GM18526 (cell line): Measurements from ENCODE around the gene KIF3A.

Experiments
- POLR2A ChIP-seq: IDR thresholded peaks from 3 replicates; pipeline ENCODE4 v1.6.1; 2011; ENCODE audit not compliant: insufficient read length; ENCODE audit errors: extremely low read depth

KIF3A gene

DNA sequence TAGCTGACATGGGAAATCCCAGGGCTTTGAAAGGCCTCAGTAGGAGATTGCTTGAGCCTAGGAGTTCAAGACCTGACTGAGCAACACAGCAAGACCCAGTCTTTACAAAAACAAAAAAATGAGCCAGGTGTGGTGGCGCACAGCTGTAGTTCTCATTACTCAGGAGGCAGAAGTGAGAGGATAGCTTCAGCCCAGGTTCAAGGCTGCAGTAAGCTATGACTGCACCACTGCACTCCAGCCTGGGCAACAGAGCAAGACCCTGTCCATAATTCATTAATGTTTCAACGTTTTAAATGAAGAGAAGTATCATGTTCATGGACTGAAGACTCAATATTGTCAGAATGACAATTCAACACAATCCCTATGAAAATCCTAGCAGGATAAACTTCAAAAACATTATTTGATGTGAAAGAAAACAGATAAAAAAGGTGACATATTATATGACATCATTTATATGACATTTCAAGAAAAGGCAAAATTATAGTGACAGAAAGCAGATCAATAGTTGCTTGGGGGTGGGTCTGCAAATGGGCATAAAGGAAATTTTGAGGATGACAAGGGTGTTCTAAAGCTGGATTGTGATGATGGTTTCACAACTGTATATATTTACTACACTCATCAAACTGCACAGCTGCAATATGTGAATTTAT is 3.7 kb downstream of the KIF3A start:
- TF ChIP-seq POLR2A, result no peak

DNA sequence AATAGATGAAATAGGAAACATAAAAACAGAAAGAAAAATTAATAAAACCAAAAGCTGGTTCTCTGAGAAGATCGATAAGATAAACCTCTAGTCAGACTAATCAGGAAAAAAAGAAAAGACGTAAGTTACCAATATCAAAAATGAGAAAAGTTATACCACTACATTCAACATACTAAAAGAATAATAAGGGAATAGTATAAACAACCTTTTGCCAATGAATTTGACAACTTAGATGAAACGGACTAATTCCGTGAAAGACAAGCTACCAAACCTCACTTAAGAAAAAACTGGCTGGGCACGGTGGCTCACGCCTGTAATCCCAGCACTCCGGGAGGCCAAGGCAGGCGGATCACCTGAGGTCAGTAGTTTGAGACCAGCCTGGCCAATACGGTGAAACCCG is 7.5 kb downstream of the KIF3A start:
- TF ChIP-seq POLR2A, result no peak

DNA sequence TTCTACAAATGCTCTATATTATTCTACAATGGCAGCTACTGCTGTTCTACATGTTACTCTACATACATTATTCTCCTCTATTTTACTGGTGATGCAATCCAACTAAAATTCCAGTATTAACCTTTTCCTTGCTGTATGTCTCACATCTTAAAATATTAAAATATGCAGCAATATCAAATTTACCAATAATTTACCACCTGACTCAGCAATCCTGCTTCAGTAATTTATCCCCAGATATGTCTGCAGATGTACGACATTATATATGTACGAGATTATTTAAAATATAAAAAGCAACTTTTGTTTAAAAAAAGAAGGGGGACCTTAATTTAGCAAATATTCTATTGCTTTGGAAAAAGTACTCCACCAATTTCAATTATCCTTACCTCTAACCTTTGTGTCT is 11.6 kb downstream of the KIF3A start:
- no peak for TF ChIP-seq POLR2A

DNA sequence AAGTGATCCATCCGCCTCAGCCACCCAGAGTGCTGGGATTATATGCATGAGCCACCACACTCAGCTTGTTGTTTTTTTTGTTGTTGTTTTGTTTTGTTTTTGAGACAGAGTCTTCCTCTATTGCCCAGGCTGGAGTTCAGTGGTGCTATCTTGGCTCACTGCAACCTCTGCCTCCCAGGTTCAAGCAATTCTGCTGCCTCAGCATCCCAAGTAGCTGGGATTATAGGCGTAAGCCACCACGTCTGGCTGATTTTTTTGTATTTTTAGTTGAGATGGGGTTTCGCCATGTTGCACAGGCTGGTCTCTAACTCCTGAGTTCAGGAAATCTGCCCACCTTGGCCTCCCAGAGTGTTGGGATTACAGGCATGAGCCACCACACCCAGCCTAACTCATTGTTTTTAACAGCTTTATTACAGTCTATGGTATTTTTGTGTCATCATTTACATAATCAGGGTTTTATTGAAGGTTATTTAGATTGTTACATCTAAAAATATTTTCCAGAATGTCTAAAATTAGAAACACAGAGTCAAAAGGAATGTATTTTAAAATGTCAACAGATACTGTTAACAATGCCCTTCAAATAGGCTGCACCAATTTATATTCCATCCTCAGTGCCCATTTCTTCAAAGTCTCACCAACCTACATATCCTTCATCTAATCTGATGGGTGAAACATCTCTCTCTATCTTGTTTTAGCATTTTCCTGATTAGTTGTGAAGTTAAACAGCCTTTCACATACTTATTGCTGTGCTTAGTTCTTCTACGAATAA is 18.6 kb downstream of the KIF3A start:
- TF ChIP-seq POLR2A, result no peak

DNA sequence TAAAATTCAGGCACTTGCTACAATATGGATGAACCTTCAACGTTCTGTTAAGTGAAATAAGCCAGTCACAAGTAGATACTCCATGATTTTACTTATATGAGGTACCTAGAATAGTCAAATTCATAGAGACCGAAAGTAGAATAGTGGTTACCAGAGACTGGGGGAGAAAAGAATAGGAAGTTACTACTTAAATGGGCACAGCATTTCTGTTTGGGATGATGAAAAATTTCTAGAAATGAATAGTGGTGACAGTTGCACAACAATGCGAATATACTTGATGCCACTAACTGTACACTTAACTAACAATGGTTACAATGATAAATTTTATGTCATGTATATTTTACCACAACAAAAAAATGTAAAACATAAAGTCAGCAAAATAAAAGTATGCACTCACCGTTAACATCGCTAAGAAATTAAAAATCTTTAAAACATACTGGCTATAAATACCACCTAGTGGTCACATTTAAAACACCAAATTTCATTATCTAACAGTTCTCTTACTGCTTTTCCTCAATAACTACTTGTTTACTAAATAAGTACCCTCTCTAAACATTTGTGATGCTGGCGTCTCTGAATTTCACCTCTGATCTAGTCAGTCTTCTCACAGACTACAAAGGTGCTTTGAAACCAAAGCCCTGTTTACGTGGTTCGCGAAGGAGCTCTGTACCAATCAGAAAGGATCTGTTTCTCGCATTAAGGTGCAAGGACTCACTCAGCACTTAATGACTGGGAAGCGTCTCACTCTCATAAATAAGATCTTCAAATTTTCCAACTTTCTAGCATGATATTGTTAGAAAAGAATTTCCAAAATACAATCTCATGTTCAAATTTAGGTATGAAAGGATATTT is 22.7 kb downstream of the KIF3A start:
- TF ChIP-seq POLR2A, result no peak

DNA sequence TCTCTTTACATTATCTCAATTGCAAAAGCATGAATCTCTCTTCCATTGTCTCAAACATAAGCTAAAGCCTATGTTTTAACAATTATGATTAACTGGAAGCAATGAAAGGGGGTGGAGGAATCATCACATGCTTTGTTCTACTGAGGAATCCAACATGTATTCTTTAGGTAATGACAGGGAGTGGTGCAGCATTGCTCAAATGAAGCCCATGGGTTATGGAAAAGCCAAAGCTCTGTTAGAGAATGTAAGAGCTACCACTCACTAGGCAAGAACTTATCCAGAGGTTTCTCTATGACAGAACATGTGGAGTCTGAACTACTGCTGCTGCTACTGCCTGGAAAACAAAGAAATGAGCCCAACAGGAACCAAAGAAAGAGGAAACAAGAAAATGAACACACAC is 28.7 kb downstream of the KIF3A start:
- no peak for TF ChIP-seq POLR2A

DNA sequence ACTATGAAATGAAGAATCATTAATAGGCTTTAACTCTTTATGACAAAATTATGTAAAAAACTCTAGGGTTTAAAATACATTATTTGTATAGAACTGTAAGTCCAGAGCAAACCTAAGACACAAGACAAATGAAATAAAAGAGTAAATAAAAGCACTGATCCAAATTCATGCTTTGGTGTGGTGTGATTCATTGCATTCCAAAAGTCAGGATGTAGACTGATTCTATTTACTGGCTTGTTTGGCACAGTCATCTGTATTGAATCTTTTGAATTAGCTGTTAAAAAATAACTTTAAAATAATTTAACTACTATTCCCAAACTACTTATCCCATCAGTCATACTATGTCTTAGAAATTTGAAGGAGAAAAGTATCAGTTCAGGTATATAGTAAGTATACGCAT is 32.5 kb downstream of the KIF3A start:
- TF ChIP-seq POLR2A, result no peak

DNA sequence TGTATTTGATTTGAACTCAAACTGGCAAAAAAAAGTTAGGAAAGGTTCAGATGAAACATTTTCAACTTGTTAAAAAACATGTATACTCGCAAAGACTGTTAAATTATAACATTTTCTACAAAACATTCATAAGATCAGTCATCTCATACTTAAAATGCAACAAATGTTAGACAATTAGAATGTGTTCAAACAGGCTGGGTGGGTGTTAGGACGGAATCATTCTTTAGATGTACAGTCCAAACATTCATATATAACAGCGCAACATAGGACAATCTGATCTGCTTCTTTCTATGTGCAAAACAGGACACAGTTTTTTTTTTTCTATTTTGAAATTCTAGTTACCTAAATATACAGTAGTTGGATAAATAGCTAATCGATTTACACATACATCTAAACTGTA is 41.4 kb downstream of the KIF3A start:
- TF ChIP-seq POLR2A, result no peak

DNA sequence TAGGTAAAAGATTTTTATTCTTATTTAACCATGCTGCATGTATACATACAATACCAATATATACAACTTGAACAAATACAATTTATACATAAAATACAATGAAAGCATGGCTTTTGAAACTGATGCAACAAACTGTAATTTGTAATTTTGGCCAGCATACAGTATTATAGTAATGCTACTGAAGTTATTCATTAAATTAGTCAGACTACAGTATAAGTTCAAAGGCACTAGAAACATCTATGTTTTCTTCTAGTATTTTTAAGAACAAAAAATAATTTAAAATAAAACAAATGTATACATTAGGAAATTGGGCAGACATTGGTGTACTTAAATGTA is 44.7 kb downstream of the KIF3A start:
- no peak for TF ChIP-seq POLR2A

DNA sequence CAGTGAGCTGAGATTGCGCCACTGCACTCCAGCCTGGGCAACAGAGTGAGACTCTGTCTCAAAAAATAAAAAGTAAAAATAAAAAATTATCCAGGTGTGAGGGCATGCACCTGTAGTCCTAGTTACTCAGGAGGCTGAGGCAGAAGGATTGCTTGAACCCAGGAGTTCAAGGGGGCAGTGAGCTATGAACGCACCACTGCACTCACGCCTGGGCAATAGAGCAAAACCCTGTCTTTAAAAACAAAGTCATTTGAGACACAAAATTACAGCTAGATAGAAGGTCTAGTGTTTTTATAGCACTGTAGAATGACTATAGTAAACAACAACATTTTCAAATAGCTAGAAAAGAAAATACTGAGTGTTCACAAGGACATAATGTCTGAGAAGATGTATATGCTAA is 47.2 kb downstream of the KIF3A start:
- no peak for TF ChIP-seq POLR2A

DNA sequence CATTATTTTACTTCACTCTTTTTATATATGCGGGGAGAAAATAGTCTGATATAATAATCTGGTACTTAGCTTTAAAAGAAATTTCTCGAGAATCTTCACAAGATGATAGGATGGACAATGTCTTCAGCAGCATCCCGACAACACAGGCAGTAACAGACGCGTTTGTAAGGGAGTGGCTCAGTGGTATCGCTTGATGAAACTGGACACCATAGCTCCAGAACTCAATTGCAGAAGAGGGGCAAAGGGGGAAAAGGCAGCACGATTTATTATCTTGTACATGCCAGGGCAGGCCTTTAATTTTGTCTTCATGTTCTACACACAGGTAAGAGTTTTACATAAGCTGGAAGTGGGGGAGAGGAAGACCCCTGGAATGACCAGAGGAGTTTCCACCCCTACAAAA is 47.8 kb downstream of the KIF3A start:
- TF ChIP-seq POLR2A, result no peak

DNA sequence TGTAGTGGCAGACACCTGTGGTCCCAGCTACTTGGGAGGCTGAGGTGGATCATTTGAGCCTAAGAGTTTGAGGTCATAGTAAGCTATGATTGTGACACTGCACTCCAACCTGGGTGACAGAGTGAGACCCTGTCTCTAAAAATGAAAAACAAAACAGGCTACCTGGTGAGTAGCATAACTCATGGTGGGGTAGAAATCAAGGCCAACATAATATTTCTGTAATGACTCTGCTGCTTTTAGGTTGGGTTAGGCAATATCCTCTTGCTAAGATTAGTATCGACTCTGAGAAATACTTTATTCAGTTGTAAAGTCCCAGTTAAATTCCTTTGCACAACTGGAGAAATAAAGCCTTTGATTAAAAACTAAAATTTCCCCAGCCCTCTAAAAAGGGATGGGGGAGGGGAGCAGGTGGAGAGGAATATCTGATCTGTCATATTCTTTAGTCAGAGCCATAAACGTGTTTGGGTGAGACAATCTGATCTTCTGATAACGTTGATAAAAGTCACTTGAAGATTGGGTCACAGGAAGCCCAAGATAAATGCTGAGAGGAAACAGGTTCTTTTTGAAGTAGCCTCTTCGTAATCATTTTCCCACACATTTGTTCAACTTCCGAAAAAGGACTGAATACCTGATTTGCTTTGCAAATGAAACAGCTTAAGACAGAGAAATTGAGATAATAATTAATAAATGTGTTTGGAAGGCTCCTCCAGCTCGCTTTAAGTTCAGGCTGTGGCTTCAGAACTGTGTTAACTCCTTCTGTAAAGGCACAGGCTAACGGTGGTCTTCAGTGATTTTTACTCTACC is 48.6 kb downstream of the KIF3A start:
- TF ChIP-seq POLR2A, result peak; percentile 27

DNA sequence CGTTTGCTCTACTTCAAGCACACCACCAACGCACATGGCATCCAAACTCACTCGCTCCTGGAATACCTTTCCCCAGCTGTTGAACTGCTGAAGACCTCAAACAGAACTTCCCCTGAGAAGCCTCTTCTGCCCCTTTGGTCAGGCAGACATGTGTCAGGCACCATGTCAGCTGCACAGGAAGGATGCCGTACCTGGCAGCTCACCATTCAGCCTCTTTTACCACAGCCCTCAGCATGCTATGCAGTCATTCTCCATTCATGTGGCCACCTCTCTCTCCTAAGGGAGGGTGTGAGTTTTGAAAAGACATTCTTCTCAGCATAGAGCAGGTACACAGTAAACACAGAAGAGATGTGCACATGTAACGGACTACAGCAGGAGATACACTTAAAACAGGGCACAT is 49.4 kb downstream of the KIF3A start:
- TF ChIP-seq POLR2A, result no peak

DNA sequence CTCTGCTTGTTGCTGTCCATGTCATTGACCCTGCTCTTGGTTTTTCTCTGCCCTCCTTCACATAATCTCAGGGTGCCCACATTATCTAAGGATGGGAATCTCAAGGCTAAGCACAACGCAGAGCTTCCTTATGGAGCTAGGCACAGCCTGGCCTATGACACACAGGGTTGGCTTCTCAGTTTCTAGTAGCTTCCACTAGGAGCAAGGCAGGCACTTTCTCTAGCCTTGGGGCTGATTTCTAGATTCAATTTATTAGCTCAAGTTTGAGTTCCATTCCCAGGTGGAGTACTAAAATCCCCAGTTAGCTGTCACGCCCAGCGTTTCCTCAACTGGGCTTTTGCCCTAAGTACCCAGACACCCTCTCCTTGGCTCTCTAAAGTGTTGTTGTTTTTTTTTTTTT is 51.2 kb downstream of the KIF3A start:
- no peak for TF ChIP-seq POLR2A
